GM19025 (cell line): Measurements from ENCODE around the gene TBX19.

Experiments used
- ATAC-seq: cut with Tn5 transposase; IDR thresholded peaks from one replicate; pipeline ENCODE4 v1.9.1; 2021; ENCODE audit warnings: mild to moderate bottlenecking, low read depth, moderate library complexity; ENCODE audit not compliant: unreplicated experiment

TBX19 gene

DNA sequence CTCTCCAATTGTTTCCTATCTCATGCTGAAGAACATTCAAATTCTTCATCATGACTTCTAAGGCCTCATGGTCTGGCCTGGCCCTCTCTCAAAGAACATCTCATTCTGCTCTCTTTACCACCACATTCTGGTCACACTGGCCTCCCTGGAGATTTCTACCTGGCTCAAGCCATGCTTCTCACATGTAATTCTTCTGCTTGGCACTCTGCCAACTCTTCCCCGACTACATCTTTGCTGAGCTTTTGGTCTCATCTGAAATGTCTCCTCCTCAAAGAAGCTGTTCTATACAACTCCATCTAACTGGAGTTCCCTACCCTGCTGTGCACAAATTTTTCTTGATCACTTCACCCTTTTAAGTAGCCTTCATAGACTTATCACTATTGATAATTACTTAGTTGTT is 1.4 kb upstream of the TBX19 start:
- ATAC-seq: no peak

DNA sequence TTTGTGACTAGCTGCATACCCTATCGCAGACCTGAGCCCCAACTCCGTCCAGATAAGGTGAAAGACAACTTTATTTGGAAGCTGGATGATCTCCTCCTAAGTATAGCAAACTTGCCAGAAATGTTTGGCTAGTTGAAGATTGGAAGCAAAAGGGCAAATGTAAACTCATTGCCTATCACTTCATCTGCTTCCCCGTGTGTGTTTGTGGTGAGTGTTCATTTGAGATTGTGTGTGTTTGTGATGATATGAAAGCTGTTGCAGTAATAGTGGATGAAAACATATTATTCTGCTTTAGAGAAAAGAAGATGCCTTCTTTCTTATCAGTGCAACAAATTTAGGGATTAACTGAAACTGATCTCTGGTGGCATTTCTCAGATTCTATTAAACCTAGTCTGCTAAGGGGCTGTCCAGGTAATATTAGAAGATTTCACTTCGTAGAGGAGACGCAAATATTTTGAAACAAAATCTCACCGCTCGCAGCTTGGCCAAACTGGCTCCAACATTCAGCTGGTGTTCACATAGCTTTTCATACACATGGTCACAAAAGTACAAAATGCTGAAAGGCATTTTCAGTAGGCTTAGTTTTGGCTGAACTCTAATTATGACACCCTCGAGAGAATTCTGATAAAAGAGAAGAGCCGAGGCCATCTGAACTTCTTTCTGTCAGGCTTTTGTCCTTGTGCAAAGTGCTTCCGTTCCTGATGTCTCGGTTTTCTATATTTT is 1.1 kb downstream of the TBX19 start:
- ATAC-seq: no peak

DNA sequence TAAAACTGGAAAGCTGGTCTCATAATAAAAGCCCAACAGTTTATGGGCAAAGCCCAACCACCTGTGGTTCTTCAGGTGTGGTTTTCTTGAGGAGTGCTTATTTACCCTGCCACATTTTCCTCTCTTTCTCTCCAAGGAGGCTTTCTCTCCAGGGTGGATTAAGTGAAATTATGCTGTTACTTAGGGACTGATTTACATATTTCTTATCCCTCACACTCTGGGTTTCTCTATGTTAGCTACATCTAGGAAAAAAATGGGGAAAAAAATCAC is 4.8 kb downstream of the TBX19 start:
- no peak for ATAC-seq

DNA sequence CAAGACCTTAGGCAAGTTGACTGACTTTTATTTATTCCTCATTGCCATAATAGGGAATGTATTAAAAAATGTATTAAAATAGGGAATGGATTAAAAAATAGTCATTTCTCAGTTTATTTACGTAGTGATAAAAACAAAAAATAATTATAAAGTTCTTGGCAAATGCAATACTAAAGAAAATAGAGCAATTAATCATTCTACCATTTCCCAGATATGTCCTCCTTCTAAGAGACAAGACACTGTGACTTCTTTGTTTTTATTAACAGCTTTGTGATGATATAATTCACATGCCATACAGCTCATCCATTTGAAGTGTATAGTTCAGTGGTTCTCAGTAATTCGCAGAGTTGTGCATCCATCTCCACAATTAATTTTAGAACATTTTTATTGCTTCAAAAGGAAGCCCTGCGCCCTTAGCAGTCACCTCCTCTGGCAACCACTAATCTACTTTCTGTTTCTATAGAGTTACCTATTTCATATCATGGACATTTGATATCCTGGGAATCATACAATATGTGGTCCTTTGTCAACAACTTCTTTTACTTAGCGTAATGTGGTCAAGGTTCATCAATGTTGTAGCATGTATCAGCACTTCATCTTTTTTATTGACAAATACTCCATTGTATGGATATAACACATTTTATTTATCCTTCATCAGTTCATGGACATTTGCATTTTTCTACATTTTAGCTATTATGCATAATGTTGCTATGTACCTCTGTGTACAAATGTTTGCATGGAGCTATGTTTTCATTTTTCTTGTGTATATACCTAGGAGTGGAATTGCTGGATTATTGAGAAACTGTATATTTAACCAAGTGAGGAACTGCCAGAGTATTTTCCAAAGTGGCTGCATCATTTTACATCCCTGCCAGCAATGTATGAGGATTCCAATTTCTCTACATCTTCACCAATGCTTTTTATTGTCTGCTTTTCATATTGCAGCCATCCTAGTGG is 5.6 kb downstream of the TBX19 start:
- ATAC-seq: no peak

DNA sequence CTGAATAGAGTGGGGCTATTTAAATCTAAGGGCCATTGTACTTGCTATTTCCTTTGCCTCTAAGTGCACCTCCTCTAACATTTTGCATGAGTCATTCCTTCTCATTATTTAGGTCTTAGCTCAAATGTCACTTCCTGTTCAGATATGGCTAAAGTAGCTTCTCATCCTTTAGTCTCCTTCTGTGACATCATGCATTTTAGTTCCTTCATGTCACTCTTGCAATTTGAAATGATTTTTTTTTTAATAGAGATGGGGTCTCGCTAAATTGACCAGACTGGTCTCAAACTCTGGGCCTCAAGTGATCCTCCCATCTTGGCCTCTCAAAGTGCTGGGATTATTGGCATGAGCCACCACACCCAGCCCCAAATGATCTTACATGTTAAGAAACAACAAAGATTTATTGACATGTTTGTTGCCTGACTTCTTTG is 6.6 kb downstream of the TBX19 start:
- ATAC-seq: no peak

DNA sequence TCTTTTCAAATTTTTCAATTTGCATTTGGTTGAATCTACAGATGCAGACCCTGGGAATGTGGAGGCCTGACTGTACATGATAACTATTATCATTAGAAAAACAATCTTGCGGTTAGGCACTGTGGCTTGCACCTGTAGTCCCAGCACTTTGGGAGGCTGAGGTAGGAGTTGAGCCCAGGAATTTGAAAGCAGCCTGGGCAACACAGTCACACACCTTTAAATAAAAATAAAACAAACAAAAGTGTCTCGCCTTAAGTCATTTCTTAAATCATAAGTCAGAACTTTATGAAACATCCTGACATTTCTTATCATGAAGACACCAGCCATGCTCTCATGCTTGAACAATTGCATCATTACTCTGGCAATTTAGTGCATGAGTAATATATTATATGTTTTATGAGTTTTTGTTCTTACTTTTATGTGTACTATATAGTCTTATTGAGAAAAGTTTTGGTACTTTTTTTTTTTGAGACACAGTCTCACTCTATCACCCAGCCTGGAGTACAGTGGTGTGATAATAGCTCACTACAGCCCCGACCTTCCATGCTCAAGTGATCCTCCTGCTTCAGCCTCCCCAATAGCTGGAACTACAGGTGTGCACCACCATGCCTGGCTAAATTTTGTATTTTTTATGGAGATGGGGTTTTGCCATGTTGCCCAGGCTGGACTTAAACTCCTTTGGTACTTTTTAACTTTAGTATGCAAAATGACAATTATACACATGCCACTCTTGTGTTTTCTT is 7.8 kb downstream of the TBX19 start:
- no peak for ATAC-seq

DNA sequence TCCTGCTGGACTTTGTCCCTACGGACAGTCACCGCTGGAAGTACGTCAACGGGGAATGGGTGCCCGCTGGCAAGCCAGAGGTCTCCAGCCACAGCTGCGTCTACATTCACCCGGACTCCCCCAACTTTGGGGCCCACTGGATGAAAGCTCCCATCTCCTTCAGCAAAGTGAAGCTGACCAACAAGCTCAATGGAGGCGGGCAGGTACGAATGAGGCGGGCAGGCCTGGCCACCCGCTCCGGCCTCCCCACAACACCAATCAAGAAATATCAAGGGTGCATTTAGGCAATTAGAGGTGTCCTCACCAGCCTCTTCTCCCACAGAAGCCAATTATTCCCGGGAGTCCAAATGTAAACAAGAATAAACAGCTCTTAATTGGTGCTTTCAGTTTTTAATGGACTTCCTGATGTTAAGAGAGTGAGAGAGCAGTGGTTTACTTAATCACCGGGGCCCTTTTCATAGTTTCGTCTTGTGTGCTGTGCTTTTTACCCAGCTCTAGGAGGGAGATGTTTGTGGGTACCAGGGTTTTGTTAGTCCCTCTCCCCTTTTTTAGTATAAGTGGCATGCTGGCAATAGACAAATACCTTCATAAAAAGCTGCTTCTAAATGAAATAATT is 10.7 kb downstream of the TBX19 start:
- no peak for ATAC-seq

DNA sequence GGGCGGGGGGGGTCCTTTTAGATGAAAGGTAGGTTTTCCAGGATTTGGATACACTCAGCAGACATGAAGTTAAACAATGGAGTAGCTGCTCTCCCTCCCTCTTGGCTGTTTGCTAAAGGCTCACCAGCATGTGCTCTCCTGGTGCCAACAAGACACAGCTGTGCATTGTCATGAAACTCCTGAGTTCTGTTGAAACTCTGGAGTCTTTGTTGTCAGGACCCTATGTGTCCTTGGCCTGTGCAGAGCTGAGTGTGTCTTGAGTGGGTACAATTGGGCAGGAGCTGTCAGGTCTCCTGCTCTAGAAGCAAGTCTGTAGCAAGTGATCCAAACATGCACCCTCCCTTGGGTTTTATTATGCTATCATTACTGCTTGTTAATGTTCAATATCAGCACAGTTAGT is 12.7 kb downstream of the TBX19 start:
- no peak for ATAC-seq

DNA sequence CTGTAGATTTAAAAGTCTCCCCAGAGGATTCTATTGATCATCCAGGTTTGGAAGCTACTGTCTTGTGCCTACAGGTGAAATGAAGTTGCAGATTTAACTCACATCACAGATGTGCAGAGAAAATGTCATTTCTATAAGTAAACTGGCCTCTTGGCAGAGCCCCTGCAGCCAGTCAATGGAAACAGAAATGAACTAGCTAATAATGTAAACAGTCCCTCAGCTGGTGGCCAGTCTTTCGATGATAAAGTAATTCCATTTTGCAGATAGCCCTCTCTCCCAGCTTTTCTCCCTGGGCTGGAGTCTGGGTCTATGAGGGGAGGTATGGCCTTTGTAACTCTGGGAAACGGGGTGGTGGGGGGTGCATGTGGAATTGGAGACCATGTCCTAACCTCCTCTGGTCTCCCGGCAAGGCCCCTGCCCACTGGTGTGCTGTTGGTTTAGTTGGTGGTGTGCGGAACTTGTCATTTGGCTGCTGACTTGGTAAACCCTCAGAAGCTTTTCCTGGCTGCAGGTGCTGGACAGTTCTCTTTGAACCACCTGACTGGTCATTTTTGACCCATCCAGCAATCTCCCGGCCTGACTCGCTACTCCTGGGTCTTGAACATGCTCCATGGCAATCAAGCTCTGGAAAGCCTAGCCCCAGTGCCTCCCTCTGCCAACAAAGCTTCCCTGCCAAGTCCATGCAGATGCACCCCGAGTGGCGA is 14.9 kb downstream of the TBX19 start:
- no peak for ATAC-seq

DNA sequence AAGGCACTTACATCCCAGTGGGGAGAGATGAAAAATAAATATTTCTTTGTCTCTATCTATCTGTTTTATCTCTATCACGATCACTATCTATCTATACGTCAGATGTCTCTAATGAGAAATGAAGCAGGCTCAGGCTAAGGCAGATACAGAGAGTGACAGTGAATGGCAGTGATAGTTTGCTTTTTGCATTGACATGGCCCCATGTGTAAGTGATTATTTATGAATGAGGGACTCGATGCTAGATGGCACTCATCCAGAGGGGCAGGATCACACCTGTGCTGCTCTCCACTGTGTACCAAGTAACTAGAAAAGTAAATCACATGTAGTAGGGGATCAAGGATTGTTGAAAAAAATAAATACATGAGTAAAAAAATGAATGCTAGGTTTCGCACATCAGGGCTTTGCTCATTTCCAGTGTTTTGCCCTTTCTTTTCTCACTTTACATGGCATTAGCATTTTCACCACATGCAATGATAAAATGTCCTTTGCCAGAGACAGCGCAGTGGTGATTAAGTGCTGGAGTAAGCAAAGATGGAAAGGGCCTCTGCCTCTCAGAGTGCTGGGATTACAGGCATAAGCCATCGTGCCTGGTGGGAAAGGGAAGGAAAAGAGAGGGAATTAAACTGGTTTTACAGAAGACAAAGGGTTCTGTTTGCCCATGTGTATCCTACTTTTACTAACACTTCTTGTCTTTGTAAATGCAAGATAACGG is 16.5 kb downstream of the TBX19 start:
- ATAC-seq: no peak

DNA sequence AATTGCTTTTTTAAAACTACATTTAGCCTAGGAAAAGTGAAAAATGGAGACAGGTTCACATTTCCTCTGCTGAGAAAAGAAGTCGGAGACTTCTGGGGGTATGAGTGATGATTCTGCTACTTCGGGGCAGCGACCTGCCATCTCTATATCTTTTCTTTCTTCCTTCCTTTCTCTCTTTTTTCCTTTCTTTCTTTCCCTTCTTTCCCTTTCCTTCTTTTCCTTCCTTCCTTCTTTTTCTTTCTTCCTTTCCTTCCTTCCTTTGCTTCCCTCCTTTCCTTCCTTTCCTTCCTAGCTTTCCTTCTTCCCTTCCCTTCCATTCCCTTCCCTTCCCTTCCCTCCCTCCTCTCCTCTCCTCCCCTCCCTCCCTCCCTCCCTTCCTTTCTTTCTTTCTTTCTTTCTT is 17.8 kb downstream of the TBX19 start:
- no peak for ATAC-seq

DNA sequence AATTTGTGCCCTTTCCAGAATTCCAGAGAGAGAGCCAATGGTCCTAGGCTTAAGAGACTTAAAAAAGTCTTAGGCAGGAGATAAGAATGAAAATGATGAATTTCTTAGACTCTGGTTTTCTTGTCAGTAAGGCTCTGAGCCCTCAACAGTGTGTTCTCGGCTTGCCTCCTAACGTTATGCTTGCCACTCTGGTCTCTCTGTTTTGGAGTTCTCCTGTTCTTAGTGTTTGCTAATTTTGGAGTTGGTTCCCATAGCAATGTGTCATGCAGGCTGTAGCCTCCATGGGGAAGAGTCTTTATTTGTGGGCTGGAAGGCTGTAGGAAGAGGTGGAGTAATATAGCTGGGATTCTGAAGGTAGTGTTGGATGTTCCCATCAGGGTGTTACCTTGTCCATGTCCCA is 19.9 kb downstream of the TBX19 start:
- no peak for ATAC-seq

DNA sequence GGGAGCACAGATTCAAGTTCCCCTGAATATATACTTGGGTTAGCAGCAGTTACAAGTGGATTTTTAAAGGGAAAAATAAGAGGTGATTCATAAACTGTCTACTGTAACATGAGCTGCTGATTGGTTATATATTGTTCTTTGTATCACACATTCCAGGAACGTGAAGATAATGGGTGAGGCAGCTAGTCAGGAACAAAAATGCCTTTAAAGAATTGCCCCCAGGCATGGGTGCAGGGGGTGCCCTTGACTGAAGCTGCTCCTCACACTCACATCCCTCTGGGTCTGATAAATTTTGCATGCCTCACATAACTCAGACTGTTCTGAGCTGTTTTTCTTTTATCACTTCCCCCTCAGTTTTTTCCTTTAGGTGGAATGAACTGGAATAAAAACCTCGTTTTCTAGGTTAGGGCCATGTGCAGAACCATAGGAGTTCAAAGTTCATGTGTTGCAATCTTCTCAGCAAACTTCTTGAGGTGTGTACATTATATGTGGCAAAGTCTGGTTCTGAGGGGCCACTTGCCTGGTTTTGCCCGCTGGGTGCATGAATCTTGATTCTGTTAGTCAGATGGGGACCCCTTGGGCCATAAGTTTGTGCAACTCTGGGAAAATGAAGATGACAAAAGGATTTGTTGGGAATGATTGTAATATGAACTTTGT is 21.1 kb downstream of the TBX19 start:
- ATAC-seq: no peak

DNA sequence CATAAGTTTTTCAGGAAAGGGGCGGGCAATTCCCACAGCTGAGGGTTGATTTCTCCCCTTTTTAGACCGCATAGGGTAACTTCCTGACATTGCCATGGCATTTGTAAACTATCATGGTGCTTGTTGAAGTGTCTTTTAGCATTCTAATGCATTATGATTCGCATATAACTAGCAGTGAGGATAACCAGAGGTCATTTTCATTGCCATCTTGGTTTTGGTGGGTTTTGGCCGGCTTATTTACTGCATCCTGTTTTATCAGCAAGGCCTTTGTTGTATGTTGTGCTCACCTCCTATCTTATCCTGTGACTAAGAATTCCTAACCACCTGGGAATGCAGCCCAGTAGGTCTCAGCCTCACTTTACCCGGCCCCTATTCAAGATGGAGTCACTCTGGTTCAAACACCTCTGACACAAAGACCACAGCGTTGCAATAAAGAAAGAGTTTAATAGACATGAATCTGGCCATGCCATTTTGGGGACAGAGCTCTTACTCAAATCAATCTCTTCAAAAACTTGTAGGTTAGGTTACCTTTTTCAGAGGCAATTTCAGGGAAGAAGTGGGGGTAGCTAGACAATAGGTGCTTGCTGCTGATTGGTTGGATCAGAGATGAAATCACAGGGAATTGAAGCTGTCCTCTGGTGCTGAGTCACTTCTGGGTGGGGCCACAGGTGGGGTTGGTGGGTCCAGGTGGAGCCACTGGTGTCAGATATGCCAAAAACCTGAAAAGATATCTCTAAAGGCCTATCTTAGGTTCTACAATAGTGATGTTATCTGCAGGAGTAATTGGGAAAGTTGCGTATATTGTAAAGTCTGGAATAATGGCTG is 23.3 kb downstream of the TBX19 start:
- no peak for ATAC-seq

DNA sequence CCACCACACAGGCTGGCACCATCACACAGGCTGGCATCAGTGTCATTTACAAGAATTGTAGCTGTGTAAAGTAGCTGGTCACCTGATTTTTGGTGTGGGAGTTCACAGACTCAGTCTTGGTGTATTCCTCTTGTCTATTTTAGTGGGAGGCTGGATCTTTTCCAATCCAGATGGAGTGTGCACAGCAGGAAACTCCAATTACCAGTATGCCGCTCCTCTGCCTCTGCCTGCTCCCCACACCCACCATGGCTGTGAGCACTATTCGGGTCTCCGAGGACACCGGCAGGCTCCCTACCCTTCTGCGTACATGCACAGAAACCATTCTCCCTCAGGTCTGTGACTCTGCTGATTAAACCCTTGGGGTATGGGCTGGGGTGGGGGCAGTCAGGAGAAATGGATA is 24.2 kb downstream of the TBX19 start:
- no peak for ATAC-seq

DNA sequence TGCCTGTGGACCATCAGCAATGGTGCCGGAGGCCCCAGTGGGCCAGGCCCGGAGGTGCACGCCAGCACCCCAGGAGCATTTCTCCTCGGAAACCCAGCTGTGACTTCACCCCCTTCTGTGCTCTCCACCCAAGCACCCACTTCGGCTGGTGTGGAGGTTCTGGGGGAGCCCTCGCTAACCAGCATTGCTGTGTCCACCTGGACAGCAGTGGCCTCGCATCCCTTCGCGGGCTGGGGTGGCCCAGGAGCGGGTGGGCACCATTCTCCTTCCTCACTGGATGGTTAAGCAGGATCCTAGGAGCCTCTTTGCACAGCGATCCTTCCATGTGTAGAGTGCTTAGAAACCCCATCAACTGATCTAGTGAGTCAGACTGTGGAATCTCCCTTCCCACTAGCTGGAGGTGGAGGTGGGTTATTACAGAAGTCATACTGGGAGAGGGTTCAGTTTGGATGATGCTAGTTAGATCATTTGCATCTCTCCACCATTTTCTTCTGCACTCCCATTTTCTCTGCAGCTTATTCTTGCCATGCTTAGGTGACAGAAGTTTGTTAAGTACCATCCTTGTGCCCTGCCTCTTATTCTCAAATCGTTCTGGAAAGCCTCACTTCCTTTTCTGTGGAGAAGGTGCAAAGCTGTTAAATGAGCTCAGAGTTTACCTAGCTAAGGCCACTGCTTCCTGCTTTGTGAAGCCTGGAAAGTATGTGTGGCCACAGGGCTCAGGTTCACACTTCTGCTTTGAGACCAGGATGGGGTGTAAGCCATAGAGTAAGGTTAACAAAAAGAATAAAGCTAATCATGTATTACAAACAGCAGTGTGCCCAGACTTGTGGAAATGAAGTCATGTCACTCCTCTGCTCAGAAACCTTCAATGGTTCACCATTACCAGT is 32.3 kb downstream of the TBX19 start:
- ATAC-seq: no peak

DNA sequence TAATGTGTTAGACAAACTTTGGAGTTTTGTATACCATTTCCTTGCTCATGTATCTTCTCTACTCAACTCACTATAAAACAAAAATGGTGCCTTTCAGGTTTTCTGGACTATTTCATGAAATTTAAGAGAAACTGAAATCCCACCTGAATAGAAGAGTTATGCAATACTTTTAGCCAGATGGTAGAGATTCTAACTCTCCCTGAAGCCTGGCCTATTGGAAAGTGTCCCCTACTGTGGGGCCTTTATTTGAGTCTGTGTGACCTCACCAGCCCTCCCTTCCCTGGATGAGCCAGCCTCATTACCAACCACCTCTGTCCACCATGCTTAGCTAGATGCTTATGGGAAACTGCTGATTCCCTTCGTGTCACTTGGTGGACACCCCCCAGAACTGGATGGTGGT is 35.5 kb downstream of the TBX19 start:
- ATAC-seq: no peak
